WTC11 (cell line): Measurements from ENCODE around the gene OSCP1. TPM values are rescaled to one million over a fixed set of nuclear protein-coding genes. Genes with fewer than 3 reads are reported as not detected.

ENCODE experiments used
- ATAC-seq: fragments of 200-7000 bp; cut with Tn5 transposase; 2 replicates; pipeline ENCODE4 v1.10.0; 2021; ENCODE audit warnings: mild to moderate bottlenecking, moderate library complexity
- CTCF ChIA-PET: fragments of 300-600 bp; sonication (Branson Sonifier 250); formaldehyde crosslinking; loops from one replicate; lab custom pipeline; 2021; ENCODE audit warnings: antibody characterized with exemption; lab: Charles Lee
- POLR2A ChIA-PET: fragments of 350-600 bp; sonication (Branson Sonifier 250); formaldehyde crosslinking; loops from one replicate; lab custom pipeline; 2021; ENCODE audit warnings: antibody characterized with exemption; lab: Charles Lee
- DNase-seq: peaks from one replicate; pipeline ENCODE4 v3.0.0; 2021; ENCODE audit warnings: low spot score
- H3K27ac Mint-ChIP-seq: 2 replicates; pipeline ENCODE4 v1.8.0; 2021; ENCODE audit warnings: mixed read lengths
- H3K27me3 Mint-ChIP-seq: 2 replicates; pipeline ENCODE4 v1.8.0; 2021; ENCODE audit warnings: low read depth, mild to moderate bottlenecking, moderate library complexity, mixed read lengths
- H3K36me3 Mint-ChIP-seq: 2 replicates; pipeline ENCODE4 v1.8.0; 2021; ENCODE audit warnings: mixed read lengths
- H3K4me1 Mint-ChIP-seq: 2 replicates; pipeline ENCODE4 v1.8.0; 2022; ENCODE audit warnings: mixed read lengths
- H3K4me3 Mint-ChIP-seq: 2 replicates; pipeline ENCODE4 v1.8.0; 2021; ENCODE audit warnings: mild to moderate bottlenecking, moderate library complexity, mixed read lengths
- H3K9me3 Mint-ChIP-seq: 2 replicates; pipeline ENCODE4 v1.8.0; 2021; ENCODE audit warnings: mixed read lengths
- AFF4 ChIP-seq: sonication (generic); formaldehyde crosslinking; IDR thresholded peaks from 2 replicates; pipeline ENCODE4 v1.8.1; 2023; ENCODE audit warnings: mild to moderate bottlenecking, missing genetic modification reagents, borderline replicate concordance
- CBFB ChIP-seq: sonication (generic); formaldehyde crosslinking; IDR thresholded peaks from 2 replicates; pipeline ENCODE4 v1.8.1; 2022; ENCODE audit warnings: mild to moderate bottlenecking, low read depth, missing genetic modification reagents
- E2F4 ChIP-seq: sonication (generic); formaldehyde crosslinking; IDR thresholded peaks from 2 replicates; pipeline ENCODE4 v1.8.1; 2022; ENCODE audit warnings: low read depth, mild to moderate bottlenecking, moderate library complexity, missing genetic modification reagents, borderline replicate concordance
- EMX1 ChIP-seq: fragments of 250-450 bp; sonication (Bioruptor Pico); IDR thresholded peaks from 2 replicates; pipeline ENCODE4 v1.8.0; 2021; ENCODE audit warnings: mild to moderate bottlenecking
- ESRRA ChIP-seq: sonication (generic); formaldehyde crosslinking; IDR thresholded peaks from 2 replicates; pipeline ENCODE4 v1.8.1; 2022; ENCODE audit warnings: mild to moderate bottlenecking, missing genetic modification reagents, borderline replicate concordance
- ETV6 ChIP-seq: sonication (generic); formaldehyde crosslinking; IDR thresholded peaks from 2 replicates; pipeline ENCODE4 v1.8.1; 2022; ENCODE audit warnings: mild to moderate bottlenecking, missing genetic modification reagents
- FOXK1 ChIP-seq: sonication (generic); formaldehyde crosslinking; IDR thresholded peaks from 2 replicates; pipeline ENCODE4 v1.8.0; 2022; ENCODE audit warnings: mild to moderate bottlenecking, moderate library complexity, missing genetic modification reagents
- FOXP4 ChIP-seq: sonication (generic); formaldehyde crosslinking; IDR thresholded peaks from 2 replicates; pipeline ENCODE4 v1.8.0; 2022; ENCODE audit warnings: mild to moderate bottlenecking, missing genetic modification reagents
- HMGXB4 ChIP-seq: sonication (generic); formaldehyde crosslinking; IDR thresholded peaks from 2 replicates; pipeline ENCODE4 v1.8.1; 2023; ENCODE audit warnings: mild to moderate bottlenecking, moderate library complexity, missing genetic modification reagents
- IRF1 ChIP-seq: sonication (generic); formaldehyde crosslinking; IDR thresholded peaks from 2 replicates; pipeline ENCODE4 v1.8.0; 2023; ENCODE audit warnings: missing genetic modification reagents
- JAZF1 ChIP-seq: fragments of 250-450 bp; sonication (Bioruptor Pico); IDR thresholded peaks from 2 replicates; pipeline ENCODE4 v1.9.0; 2021; ENCODE audit warnings: moderate library complexity, mild to moderate bottlenecking, inconsistent platforms
- KAT7 ChIP-seq: sonication (generic); formaldehyde crosslinking; IDR thresholded peaks from 2 replicates; pipeline ENCODE4 v1.8.1; 2023; ENCODE audit warnings: missing genetic modification reagents, mild to moderate bottlenecking, borderline replicate concordance
- NFATC4 ChIP-seq: fragments of 250-450 bp; sonication (Bioruptor Pico); IDR thresholded peaks from 2 replicates; pipeline ENCODE4 v1.9.0; 2021; ENCODE audit warnings: mild to moderate bottlenecking
- NFE2L1 ChIP-seq: sonication (generic); formaldehyde crosslinking; IDR thresholded peaks from 2 replicates; pipeline ENCODE4 v1.8.1; 2023; ENCODE audit warnings: missing genetic modification reagents
- PRRX2 ChIP-seq: fragments of 250-450 bp; sonication (Bioruptor Pico); IDR thresholded peaks from 2 replicates; pipeline ENCODE4 v1.8.0; 2021; ENCODE audit warnings: mild to moderate bottlenecking
- SMAD3 ChIP-seq: sonication (generic); formaldehyde crosslinking; IDR thresholded peaks from 2 replicates; pipeline ENCODE4 v1.8.0; 2022; ENCODE audit warnings: missing genetic modification reagents, mild to moderate bottlenecking, borderline replicate concordance
- SOX15 ChIP-seq: fragments of 250-450 bp; sonication (Bioruptor Pico); IDR thresholded peaks from 2 replicates; pipeline ENCODE4 v1.9.0; 2021; ENCODE audit warnings: mild to moderate bottlenecking
- TEAD1 ChIP-seq: sonication (generic); formaldehyde crosslinking; IDR thresholded peaks from 2 replicates; pipeline ENCODE4 v1.8.0; 2022; ENCODE audit warnings: mild to moderate bottlenecking, missing genetic modification reagents
- TP53 ChIP-seq: sonication (generic); formaldehyde crosslinking; IDR thresholded peaks from 2 replicates; pipeline ENCODE4 v1.8.1; 2023; ENCODE audit warnings: mild to moderate bottlenecking, missing genetic modification reagents
- USF1 ChIP-seq: sonication (generic); formaldehyde crosslinking; IDR thresholded peaks from 2 replicates; pipeline ENCODE4 v1.8.0; 2022; ENCODE audit warnings: mild to moderate bottlenecking, missing genetic modification reagents
- ZNF263 ChIP-seq: sonication (generic); formaldehyde crosslinking; IDR thresholded peaks from 2 replicates; pipeline ENCODE4 v1.8.1; 2022; ENCODE audit warnings: low read depth, mild to moderate bottlenecking, moderate library complexity, missing genetic modification reagents
- total RNA-seq: library from RNA; stranded (reverse); gene quantifications from 3 replicates; pipeline ENCODE4 v1.2.3, GENCODE V29; 2021

OSCP1 gene
- total RNA-seq, 1 experiment from 2014 or later, result 1.7 TPM

GRCh38 chr1:36411674-36412648 lies 38.3 kb downstream of the OSCP1 start:
- no peaks in the 10 kb centered on the region for H3K27me3 Mint-ChIP-seq

GRCh38 chr1:36408479-36408878 lies 41.8 kb downstream of the OSCP1 start:
- TF ChIP-seq KAT7 (CRISPR knock-in tag) (no peak), PRRX2 (CRISPR knock-in tag) (no peak), TEAD1 (CRISPR knock-in tag) (no peak), ETV6 (CRISPR knock-in tag) (no peak), CBFB (CRISPR knock-in tag) (no peak), ZNF263 (no peak), JAZF1 (CRISPR knock-in tag) (no peak), TP53 (CRISPR knock-in tag) (no peak), FOXK1 (CRISPR knock-in tag) (no peak), SMAD3 (no peak)
- peaks cover 7% of the 10 kb centered on the region for H3K9me3 Mint-ChIP-seq
- no peaks in the 10 kb centered on the region for H3K27me3 Mint-ChIP-seq
- no peak overlapping the region for H3K4me3 Mint-ChIP-seq
- ATAC-seq (no peak), DNase-seq (no peak)
- H3K4me1 Mint-ChIP-seq, result peaks cover 8% of the 10 kb centered on the region
- ChIA-PET CTCF (interaction anchor here (0.6 kb wide), 1 partner anchor 40 kb away, joined by 3 read pairs; no protein-coding TSS in a partner anchor), POLR2A (interaction anchor here (0.6 kb wide), 1 partner anchor 56 kb away, joined by 3 read pairs; the partner anchor contains the start of gene MRPS15)
- H3K27ac Mint-ChIP-seq, result no peak overlapping the region
- peaks cover 20% of the 10 kb centered on the region for H3K36me3 Mint-ChIP-seq

More at GRCh38 chr1:36411674-36412648, 38.3 kb downstream of the OSCP1 start:
- DNase-seq (no peak), ATAC-seq (peak; percentile 89)
- peaks cover 20% of the 10 kb centered on the region for H3K36me3 Mint-ChIP-seq
- TF ChIP-seq NFE2L1 (CRISPR knock-in tag) (no peak), JAZF1 (CRISPR knock-in tag) (no peak), FOXP4 (CRISPR knock-in tag) (no peak), USF1 (CRISPR knock-in tag) (no peak)
- peaks cover 7% of the 10 kb centered on the region for H3K9me3 Mint-ChIP-seq
- H3K4me3 Mint-ChIP-seq, result no peak overlapping the region
- ChIA-PET POLR2A (interaction anchor here (0.7 to 0.8 kb wide), 2 partner anchors 11 to 229 kb away, joined by 3 read pairs; no protein-coding TSS in a partner anchor), CTCF (interaction anchor here (0.6 to 2.1 kb wide), 7 partner anchors 10 to 262 kb away, joined by 3 to 8 read pairs (median 4); partner anchors contain the start of gene OSCP1)
- peak overlapping the region; percentile 91 for H3K27ac Mint-ChIP-seq
- H3K4me1 Mint-ChIP-seq, result peaks cover 8% of the 10 kb centered on the region

GRCh38 chr1:36406440-36406839 lies 43.8 kb downstream of the OSCP1 start:
- ChIA-PET CTCF (no interaction called here), POLR2A (interaction anchor here (1.0 kb wide), 1 partner anchor 20 kb away, joined by 5 read pairs; no protein-coding TSS in a partner anchor)
- peak overlapping the region; percentile 41; the same call in 1 of the 2 replicates for H3K27ac Mint-ChIP-seq
- no peaks in the 10 kb centered on the region for H3K27me3 Mint-ChIP-seq
- no peak overlapping the region for H3K4me3 Mint-ChIP-seq
- peaks cover 17% of the 10 kb centered on the region for H3K36me3 Mint-ChIP-seq
- peaks cover 4% of the 10 kb centered on the region; the same call in 1 of the 2 replicates for H3K4me1 Mint-ChIP-seq
- H3K9me3 Mint-ChIP-seq, result peaks cover 5% of the 10 kb centered on the region
- DNase-seq (no peak), ATAC-seq (no peak)
- TF ChIP-seq SOX15 (CRISPR knock-in tag), result no peak
- no peak for TF ChIP-seq IRF1 (CRISPR knock-in tag)
- no peak for TF ChIP-seq EMX1 (CRISPR knock-in tag)
- no peak for TF ChIP-seq AFF4 (CRISPR knock-in tag)
- TF ChIP-seq ESRRA (CRISPR knock-in tag), result no peak
- no peak for TF ChIP-seq E2F4 (CRISPR knock-in tag)
- no peak for TF ChIP-seq NFATC4 (CRISPR knock-in tag)
- TF ChIP-seq HMGXB4 (CRISPR knock-in tag), result no peak
- no peak for TF ChIP-seq FOXK1 (CRISPR knock-in tag)
